ENCODE data around the gene PDIA6.

The PDIA6 gene

GRCh38 chr2:10812362-10813162 lies at the start of gene PDIA6:
Gene PDIA6, minus strand, starts transcription at chr2:10812785. Its CDS starts 89 bp downstream, at chr2:10812696.
- in situ Hi-C loops (cut with MboI; ENCODE audit: low sequenced_read_pairs): no loop called here

DNA sequence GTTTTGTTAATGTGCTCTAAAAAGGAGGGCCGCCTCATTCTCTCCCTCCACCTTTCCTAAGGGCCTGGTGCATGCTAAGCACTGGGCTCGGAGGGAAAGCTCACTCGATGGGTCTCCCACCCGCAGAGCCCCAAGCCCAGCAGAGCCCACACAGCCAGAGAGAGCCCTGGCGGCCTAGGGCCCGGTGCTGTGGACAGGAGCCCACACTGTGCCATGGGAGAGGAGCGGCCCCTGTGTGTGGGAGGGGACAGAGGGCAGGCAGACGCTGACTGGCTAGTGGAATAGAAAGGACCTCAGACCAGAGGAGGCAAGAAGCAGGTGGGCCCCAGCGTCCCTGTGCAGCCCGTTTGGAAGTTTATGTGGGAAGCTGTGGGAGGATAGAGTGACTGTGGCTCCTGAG lies 49.7 kb upstream of the PDIA6 start:
- in situ Hi-C loops (cut with MboI; ENCODE audit: low sequenced_read_pairs): no loop called here

GRCh38 chr2:10861765-10862164 lies 49.2 kb upstream of the PDIA6 start:
- in situ Hi-C loops (cut with MboI; ENCODE audit: low sequenced_read_pairs): no loop called here

- in situ Hi-C loops (cut with MboI; ENCODE audit: low sequenced_read_pairs): no loop called here
Measured at GRCh38 chr2:10860814-10861325, 48.3 kb upstream of the PDIA6 start.

DNA sequence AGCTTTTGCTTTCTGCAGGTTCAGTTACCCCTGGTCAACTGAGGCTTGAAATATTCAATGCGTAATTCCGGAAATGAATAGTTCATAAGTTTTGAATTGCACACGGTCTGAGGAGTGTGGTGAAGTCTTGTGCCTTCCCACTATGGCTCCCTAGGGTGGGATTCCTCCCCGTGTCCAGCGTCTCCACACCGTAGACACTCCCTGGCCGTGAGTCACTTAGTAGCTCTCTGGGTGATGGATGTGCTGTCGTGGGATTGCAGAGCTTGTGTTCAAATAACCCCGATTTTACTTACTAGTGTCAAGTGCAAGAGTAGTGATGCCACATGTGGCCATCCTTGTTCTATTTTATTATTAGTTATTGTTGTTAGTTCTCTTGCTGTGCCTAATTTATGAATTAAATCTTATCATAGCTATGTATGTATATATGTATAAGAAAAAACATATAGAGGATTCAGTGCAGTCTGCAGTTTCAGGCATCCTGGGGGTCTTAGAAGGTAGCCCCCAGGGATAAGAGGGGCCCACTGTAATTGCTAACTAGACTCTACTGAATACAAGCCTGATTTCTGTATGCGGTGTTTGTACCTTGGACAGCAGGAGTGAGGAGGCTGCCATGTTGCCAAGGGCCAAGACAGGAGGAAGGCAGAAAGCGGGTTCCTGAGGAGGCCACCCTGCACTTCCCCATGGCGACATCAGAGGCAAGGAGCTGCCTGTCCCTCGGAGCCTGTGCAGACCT lies 47.7 kb upstream of the PDIA6 start:
- in situ Hi-C loops (cut with MboI; ENCODE audit: low sequenced_read_pairs): no loop called here

DNA sequence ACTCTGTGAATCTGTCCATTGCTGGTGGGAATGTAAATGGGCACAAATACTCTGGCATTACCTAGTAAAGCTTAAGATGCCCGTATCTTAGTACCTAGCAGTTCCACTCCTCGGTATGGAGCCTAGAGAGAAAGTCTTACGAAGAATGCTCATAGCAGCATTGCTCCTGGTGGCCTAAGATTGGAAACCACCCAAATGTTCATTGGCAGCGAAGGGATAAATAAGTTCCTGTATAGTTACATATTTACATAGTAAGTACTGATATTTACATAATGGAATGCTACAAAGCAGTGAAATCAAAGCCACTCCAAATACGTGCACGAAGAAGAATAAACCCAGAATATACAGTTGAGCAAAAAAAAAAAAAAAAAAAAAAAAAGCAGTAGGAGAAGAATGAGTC lies 46.7 kb upstream of the PDIA6 start:
- in situ Hi-C loops (cut with MboI; ENCODE audit: low sequenced_read_pairs): no loop called here

DNA sequence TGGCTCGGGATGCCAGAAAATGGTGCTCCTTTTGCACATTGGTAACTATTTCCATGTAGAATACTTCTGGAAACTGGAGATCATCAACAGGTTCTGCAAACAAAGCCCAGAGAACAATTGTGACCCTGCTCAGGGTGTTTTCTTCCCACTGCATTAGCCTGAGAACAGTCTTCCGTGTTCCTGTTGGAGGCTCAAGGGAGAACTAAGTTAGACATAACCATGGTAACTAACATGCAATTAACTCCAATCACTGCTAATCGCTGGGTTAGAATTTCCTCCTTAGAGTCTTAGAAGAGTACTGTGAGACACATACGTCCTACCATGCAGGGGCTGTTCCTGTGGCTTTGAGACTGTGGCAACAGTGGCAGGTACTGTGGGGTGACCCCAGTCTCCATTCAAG lies 36.0 kb upstream of the PDIA6 start:
- in situ Hi-C loops (cut with MboI; ENCODE audit: low sequenced_read_pairs): loop anchor here (25.0 kb wide), 1 partner anchor 739 kb away; no protein-coding TSS in a partner anchor

DNA sequence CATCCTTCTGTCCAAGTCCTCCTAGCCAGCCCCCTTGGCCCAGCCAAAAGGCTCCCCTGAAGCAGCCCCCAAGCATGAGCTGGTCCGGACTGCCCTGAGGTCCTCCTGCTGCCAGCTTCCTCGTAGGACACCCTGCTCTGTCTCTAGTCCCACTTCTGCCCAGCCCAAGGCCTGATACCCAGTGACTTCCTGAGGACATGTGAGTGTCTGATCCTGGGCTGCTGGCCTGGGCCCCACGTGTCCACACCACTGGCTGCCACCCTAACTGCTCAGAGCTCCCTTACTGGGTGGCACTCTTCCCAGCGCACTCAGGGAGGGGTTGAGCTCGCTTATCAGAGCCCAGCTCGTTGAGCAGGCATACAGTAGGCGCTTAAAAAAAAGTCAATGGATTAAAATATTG lies 34.4 kb upstream of the PDIA6 start:
- in situ Hi-C loops (cut with MboI; ENCODE audit: low sequenced_read_pairs): loop anchor here (25.0 kb wide), 1 partner anchor 740 kb away; no protein-coding TSS in a partner anchor

- in situ Hi-C loops (cut with MboI; ENCODE audit: low sequenced_read_pairs): loop anchor here (25.0 kb wide), 1 partner anchor 741 kb away; no protein-coding TSS in a partner anchor
Measured at GRCh38 chr2:10846110-10846861, 33.7 kb upstream of the PDIA6 start.

GRCh38 chr2:10845640-10846039 lies 33.1 kb upstream of the PDIA6 start:
- in situ Hi-C loops (cut with MboI; ENCODE audit: low sequenced_read_pairs): loop anchor here (25.0 kb wide), 1 partner anchor 742 kb away; no protein-coding TSS in a partner anchor

DNA sequence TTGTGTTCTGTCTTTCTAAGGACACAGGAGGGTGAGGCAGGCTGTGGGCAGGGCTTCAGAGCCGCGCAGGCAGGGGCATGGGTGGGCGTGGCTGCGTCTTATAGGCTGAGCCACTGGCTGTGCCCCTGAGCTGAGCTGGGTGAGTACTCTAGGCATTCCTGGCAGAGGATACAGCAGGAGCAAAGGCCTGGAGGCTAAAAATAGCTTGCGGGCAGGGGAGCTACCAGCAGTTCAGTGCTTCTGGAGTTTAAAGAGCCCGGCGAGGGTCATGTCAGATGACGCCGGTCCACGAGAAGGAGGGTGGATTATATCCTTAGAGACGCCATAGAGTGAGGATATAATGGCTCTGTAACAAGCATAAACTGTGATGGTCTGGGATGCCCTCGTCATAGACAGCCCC lies 31.5 kb upstream of the PDIA6 start:
- in situ Hi-C loops (cut with MboI; ENCODE audit: low sequenced_read_pairs): loop anchor here (25.0 kb wide), 1 partner anchor 743 kb away; no protein-coding TSS in a partner anchor

DNA sequence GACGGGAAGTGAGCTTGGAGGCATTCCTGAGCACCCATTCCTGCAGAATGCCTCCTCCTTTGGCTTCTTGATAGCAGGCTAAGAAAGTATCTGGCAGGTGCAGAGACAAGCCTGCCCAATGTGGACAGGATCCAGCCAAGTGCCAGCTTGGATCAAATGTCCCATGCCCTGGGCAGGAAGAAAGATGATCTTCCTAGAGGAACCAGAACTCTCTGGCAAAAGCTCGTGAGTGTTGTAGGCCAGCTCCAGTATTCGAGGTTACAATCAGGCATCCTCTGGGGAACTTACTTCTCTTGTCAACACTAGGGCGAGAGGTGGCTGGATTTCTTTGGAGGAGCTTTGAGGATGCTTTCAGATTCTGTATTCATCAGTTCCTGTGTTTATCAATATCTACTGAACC lies 29.9 kb upstream of the PDIA6 start:
- in situ Hi-C loops (cut with MboI; ENCODE audit: low sequenced_read_pairs): loop anchor here (25.0 kb wide), 1 partner anchor 745 kb away; no protein-coding TSS in a partner anchor

GRCh38 chr2:10841547-10842219 lies 29.1 kb upstream of the PDIA6 start:
- in situ Hi-C loops (cut with MboI; ENCODE audit: low sequenced_read_pairs): loop anchor here (25.0 kb wide), 1 partner anchor 746 kb away; no protein-coding TSS in a partner anchor

GRCh38 chr2:10839813-10840212 lies 27.2 kb upstream of the PDIA6 start:
- in situ Hi-C loops (cut with MboI; ENCODE audit: low sequenced_read_pairs): loop anchor here (10.0 to 25.0 kb wide), 2 partner anchors 285 to 747 kb away; no protein-coding TSS in a partner anchor

- in situ Hi-C loops (cut with MboI; ENCODE audit: low sequenced_read_pairs): loop anchor here (10.0 to 25.0 kb wide), 2 partner anchors 286 to 749 kb away; no protein-coding TSS in a partner anchor
Measured at GRCh38 chr2:10838734-10839133, 26.1 kb upstream of the PDIA6 start.

DNA sequence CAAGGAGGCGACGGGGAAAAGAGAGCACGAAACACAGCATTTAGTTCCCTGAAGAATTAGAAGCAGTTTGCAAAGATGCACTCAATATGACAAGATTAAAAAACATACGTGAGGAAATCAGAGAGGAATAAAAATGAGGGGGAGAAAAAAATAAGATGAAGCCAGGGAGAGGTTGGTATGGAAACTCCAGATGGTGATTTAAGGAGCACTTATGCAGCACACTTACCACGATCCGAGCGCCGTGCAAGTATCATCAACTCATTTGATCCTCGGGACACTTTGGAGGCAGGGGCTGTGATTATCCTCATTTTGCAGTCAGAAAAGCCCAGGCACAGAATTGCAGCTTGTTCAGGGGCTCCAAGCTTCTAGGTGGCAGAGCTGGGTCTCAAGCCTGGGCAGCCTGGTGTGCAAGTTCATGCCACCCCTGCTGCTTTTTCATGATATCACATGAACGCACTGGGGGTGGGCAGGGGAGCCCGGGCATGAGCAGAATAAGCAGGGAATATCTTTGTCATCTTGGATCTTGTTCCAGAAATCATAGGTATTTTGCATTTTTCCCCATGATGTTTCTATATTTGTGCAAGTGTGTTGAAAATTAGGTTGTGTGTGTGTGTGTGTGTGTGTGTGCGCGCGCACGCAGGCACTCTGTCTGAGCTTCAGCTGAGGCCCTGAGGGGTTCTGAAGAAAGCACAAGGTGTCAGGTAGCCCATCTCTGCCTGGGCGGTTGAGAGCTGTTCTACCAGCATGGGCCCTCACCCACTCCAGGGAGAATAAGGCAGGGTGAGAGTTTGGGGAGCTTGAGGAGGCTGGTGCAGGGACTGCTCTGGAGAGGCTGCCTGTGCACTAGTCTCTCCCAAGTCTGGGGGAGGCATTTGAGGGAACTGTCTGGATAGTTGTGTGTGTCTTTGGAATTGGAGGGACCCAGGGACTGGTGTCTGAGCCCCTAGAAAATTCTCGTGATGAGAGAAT lies 25.0 kb upstream of the PDIA6 start:
- in situ Hi-C loops (cut with MboI; ENCODE audit: low sequenced_read_pairs): loop anchor here (10.0 to 25.0 kb wide), 2 partner anchors 287 to 750 kb away; no protein-coding TSS in a partner anchor

DNA sequence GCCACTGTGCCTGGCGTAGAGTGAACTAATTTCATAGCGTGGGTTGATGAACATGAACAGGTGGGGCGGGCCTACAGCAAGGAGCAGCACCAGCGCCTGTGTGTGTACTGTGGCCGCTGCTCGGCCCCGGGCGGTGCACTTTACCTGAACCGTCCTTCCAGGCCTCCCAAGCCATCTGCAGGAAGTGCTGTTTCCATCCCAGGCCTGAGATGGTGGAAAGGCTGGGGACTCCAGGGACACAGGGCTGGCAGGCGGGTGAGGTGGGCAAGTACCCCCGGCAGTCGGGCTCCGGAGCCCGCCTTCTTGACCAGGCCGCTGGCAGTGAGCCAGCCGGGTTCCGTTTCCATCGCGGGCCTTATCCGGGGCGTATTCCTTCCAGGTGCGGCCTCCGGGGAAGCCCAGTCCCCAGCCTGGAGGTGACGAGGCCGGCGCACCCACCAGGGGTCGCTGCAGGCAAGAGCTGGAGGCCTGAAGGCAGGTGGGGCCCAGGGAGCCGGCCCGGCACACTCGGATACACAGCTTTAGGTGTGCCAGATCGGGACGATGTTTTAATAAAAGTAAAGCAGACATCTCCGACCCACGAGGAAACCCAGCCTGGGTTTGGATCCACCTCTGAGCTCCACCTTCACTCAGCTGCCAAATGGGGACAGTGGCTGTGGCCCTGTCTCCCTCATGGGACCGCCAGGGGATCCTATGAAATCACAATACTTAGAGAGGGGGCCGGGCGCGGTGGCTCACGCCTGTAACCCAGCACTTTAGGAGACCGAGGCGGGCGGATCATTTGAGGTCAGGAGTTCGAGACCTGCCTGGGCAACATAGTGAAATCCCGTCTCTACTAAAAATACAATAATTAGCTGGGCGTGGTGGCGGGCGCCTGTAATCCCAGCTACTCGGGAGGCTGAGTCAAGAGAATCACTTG lies 22.7 kb upstream of the PDIA6 start:
- in situ Hi-C loops (cut with MboI; ENCODE audit: low sequenced_read_pairs): loop anchor here (10.0 to 25.0 kb wide), 2 partner anchors 289 to 752 kb away; no protein-coding TSS in a partner anchor

All from HL-60/S4 treated with phorbol 12-myristate 13-acetate at 8.2 ng/mL for 4 days and 3 days (cell line).